Measurements from ENCODE around the gene FGFR4.

Gene FGFR4

GRCh38 chr5:177097016-177097985 lies 10.6 kb downstream of the FGFR4 start:
- TF ChIP-seq ZFX (IDR thresholded peaks at IDR 0.05), result no peak
- no peak for TF ChIP-seq CTCF (conservative IDR thresholded peaks at IDR 0.05)
- H3K27ac ChIP-seq, result no peak overlapping the region

- TF ChIP-seq CTCF (conservative IDR thresholded peaks at IDR 0.05), result no peak
- no peak for TF ChIP-seq ZFX (IDR thresholded peaks at IDR 0.05)
- H3K27ac ChIP-seq, result no peak overlapping the region
These were observed 11.4 kb downstream of the FGFR4 start for GRCh38 chr5:177098120-177098469.

GRCh38 chr5:177098470-177099141 lies 11.9 kb downstream of the FGFR4 start:
- TF ChIP-seq CTCF (conservative IDR thresholded peaks at IDR 0.05) (no peak), ZFX (IDR thresholded peaks at IDR 0.05) (no peak)
- no peak overlapping the region for H3K27ac ChIP-seq

DNA sequence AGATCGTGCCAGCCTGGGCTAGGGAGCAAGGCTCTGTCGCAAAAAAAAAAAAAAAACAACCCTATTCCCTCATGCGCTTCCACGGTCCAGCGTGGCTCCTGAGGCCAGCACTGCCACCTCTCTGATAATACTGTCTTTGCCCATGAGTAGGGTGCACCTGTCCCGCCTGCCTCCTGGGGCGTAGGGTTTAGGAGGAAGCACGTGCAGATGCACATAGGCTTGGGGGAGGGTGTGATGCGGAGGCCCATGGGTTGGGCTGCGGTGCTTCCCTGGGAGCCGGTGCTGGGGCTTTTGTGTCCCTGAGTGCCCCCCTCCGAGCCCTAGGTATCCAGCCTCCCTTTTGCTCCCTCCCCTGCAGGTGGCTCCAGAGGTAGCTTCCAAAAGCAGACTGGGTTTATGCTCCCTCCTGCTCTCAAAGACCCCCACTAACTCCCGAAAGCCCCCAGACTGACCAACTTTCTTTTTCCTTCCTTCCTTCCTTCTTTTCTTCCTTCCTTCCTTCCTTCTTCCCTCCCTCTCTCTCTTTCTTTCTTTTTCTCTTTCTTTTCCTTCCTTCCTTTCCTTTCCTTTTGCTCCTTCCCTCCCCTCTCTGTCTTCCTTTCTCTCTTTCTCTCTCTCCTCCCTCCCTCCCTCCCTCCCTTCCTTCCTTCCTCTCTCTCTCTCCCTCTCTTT lies 12.8 kb downstream of the FGFR4 start:
- TF ChIP-seq ZFX (IDR thresholded peaks at IDR 0.05), result no peak
- no peak for TF ChIP-seq CTCF (conservative IDR thresholded peaks at IDR 0.05)
- H3K27ac ChIP-seq, result no peak overlapping the region

- TF ChIP-seq CTCF (conservative IDR thresholded peaks at IDR 0.05), result no peak
- TF ChIP-seq ZFX (IDR thresholded peaks at IDR 0.05), result no peak
- H3K27ac ChIP-seq, result no peak overlapping the region
These were observed 14.0 kb downstream of the FGFR4 start for GRCh38 chr5:177100714-177101121.

DNA sequence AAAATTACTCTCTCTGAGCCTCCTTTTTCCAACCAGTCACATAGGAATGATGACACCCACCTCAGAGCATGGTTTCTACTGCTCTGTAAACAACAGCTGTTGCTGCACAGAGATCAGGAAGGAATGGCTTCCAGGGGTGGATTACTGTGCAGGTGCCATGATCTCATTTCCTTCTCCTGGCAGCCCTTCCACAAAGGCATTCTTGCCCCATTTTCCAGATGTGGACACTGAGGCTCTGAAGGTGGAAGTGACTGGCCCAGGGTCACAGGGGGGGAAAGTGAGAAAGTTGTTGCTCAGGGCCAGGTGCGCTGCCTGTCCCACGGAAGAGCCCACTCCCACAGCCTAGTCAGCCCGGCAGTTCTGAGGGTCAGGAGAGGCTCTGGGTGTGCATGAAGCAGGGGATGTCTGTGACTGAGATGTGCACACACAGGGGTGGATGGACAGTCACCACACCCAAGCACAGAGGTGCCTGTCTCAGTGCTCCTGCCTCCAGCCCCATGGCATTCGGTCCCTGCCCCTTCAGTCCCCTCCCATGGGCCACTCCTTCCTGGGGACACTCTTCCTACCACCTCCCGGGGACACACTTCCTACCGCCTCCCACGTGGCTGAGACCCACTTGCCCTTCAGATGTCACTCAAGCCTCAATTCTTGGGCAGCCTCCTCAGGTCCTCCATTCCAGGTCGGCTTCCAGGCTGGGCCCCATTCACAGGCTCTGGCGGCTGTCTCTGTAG lies 17.0 kb downstream of the FGFR4 start:
- TF ChIP-seq ZFX (IDR thresholded peaks at IDR 0.05) (no peak), CTCF (conservative IDR thresholded peaks at IDR 0.05) (no peak)
- no peak overlapping the region for H3K27ac ChIP-seq

All from C4-2B (cell line).